Muscle layer of colon (tissue), 2 donors: Measurements from ENCODE around the gene STX2.

ENCODE experiments used
- H3K27ac ChIP-seq: one replicate; pipeline ENCODE4 v1.7.0; 2013; ENCODE audit warnings: low read depth, mild to moderate bottlenecking, low read length, moderate library complexity
- H3K27me3 ChIP-seq, 2 donors: one replicate each; pipeline ENCODE4 v1.7.0; 2013; ENCODE audit warnings: low read length in 2 of 2, mild to moderate bottlenecking in 2 of 2; ENCODE audit not compliant: insufficient read depth in 2 of 2, control insufficient read depth in 1 of 2
- H3K36me3 ChIP-seq: one replicate; pipeline ENCODE4 v1.7.0; 2013; ENCODE audit warnings: mild to moderate bottlenecking, low read length; ENCODE audit not compliant: insufficient read depth
- H3K4me1 ChIP-seq: one replicate; pipeline ENCODE4 v1.7.0; 2013; ENCODE audit warnings: mild to moderate bottlenecking, low read length; ENCODE audit not compliant: insufficient read depth
- H3K4me3 ChIP-seq, 2 donors: one replicate each; pipeline ENCODE4 v1.7.0; 2013; ENCODE audit warnings: low read length in 2 of 2, low read depth in 1 of 2, mild to moderate bottlenecking in 1 of 2, moderate library complexity in 1 of 2
- H3K9ac ChIP-seq: one replicate; pipeline ENCODE4 v1.7.0; 2013; ENCODE audit warnings: low read length
- H3K9me3 ChIP-seq: one replicate; pipeline ENCODE4 v1.7.0; 2013; ENCODE audit warnings: mild to moderate bottlenecking, low read length
- donor health status: abdominal sarcoma.
- donor health status: Adenocarcinoma of cecum.

STX2 gene

DNA sequence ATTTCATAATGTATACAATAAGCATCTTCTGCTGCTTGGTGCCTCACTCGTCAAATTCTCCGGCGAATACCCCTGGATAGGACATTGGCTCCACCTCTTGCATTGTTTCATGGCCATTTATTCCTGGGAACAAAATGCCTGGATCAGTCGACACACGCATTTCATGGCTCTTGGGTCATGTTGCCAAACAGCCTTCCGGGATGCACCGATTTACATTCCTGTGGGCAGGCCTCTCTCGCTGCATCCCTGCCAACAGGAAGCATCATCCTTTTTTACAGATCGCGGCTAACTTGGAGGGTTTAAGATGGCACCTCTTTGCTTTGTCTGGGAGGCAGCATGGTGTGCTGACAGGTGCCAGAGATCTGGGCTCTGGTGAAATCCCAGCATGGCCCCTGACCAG lies 90.3 kb downstream of the STX2 start:
- Histone ChIP-seq H3K36me3 (no peaks in the 10 kb centered on the region), H3K4me1 (no peaks in the 10 kb centered on the region), H3K27me3 (peaks cover 0 to 4% of the 10 kb centered on the region in 2 donors), H3K9ac (no peak overlapping the region), H3K4me3 (no peak overlapping the region), H3K9me3 (no peaks in the 10 kb centered on the region), H3K27ac (no peak overlapping the region)

DNA sequence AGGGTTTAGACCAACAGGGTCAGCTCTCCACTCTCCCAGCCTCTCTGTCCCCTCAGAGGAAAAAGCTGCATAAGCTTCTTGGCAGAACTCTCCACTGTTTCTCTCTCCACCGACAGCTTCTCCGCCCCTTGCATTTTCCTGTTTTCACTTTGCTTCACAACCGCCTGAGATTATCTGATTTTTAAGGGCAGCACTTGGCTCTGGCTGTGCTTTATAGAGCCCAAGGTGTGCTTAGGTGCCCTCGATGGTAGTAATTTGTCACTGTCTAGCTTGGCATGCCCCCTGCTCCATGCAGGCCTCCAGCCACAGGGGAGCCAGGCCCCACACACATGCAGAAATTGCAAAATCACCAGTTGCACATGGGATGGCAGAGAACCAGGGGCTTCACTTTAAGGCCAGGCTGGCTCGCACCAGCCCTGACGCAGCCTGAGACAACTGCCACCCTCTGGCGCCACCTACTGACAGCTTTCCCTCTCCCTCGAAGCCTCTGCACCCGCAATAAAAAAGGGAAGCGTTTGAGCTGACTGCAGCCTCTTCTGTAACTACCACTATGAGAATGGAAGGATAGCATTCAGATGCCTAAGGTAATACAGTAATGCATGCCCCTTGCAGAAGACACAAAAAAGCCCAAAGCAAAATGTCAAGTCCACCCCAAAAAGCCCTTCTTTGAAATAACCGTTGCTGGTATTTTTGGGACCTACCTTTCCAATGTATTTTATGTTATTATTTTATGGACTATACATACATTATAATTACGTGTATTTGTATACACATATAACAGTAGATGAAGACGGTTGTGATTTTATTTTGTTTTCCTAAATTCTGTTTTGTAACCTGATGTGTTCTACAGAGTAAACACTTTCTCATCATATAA lies 90.9 kb downstream of the STX2 start:
- Histone ChIP-seq H3K9me3 (no peaks in the 10 kb centered on the region), H3K4me3 (no peak overlapping the region), H3K4me1 (no peaks in the 10 kb centered on the region), H3K36me3 (no peaks in the 10 kb centered on the region), H3K9ac (no peak overlapping the region), H3K27me3 (peaks cover 0 to 4% of the 10 kb centered on the region in 2 donors), H3K27ac (no peak overlapping the region)

DNA sequence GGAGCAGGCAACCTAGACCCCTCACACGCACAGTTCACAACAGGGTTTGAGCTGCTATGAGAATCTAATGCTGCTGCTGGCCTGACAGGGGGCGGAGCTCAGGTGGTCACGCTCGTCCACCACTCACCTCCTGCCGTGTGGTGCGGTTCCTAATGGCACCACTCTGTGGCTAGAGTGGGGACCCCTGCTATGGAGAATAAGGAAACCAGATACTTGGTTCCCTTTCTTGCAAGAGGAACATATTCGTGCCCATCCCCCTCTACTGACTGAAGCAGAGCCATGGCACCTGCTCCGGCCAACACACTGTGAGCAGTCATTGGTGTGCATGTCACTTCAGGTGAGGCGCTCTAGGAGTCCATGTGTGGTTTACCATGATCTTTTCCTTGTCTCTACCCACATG lies 92.5 kb downstream of the STX2 start:
- Histone ChIP-seq H3K4me3 (no peak overlapping the region), H3K27me3 (no peaks in the 10 kb centered on the region), H3K9me3 (no peaks in the 10 kb centered on the region), H3K36me3 (no peaks in the 10 kb centered on the region), H3K9ac (no peak overlapping the region), H3K27ac (no peak overlapping the region), H3K4me1 (no peaks in the 10 kb centered on the region)

DNA sequence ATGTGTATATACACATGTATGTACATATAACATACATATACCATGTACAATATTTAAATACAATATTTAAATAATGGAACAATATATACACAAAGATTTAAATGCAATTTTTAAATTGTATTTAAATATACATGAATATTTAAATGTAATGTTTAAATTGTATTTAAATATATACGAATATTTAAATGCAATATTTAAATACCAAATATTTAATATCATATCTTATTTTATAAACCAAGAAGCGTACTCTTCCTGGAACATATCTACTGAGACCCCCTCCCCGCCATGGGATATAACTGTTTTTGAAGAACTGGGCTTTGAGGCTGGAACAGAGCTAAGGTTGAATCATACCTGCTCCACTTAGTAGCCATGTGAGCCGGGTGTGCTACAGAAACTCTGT lies 93.1 kb downstream of the STX2 start:
- no peak overlapping the region for H3K27ac ChIP-seq
- H3K9me3 ChIP-seq = no peaks in the 10 kb centered on the region
- no peaks in the 10 kb centered on the region for H3K4me1 ChIP-seq
- H3K9ac ChIP-seq = no peak overlapping the region
- no peak overlapping the region for H3K4me3 ChIP-seq
- no peaks in the 10 kb centered on the region for H3K36me3 ChIP-seq
- H3K27me3 ChIP-seq = no peaks in the 10 kb centered on the region

DNA sequence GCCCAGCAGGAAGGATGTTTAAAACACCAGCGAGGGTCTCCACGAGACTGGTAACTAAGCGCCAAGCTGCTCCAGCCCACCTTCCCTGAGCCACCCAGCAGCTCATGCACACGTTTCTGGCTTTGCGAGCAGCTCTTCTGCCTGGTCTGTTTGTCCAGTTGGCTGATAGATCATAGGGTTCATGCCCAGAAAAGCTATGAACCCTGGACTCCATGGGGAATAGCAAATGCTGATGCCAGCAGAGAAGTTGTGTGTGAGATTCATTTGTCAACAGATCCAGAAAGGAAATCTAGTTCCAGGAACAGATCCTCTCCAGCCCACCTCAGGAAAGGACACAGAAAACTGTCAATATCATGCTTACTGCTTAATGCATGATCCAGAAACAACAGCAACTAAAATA lies 94.8 kb downstream of the STX2 start:
- Histone ChIP-seq H3K36me3 (no peaks in the 10 kb centered on the region), H3K9ac (no peak overlapping the region), H3K27me3 (no peaks in the 10 kb centered on the region), H3K4me1 (no peaks in the 10 kb centered on the region), H3K9me3 (no peaks in the 10 kb centered on the region), H3K27ac (no peak overlapping the region), H3K4me3 (no peak overlapping the region)

DNA sequence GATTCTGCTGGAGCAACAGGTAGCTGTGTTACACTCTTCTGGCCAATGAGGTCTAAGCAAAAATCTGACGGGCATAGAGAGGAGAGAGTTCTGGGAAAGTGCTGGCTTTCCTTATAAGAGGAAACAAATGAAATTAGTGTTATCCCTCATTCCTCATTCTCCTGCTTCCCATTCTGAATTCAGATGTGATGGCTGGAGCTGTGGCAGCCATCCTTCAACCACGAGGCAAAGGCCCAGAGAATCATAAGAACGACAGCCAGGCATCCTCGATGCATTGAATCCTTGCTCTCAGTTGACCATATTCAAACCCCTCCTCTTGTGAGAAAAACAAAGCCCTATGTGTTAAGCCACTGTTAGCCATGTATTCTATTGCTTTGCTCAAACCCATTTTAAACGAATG lies 95.4 kb downstream of the STX2 start:
- H3K4me1 ChIP-seq = no peaks in the 10 kb centered on the region
- H3K27me3 ChIP-seq = no peaks in the 10 kb centered on the region
- H3K9me3 ChIP-seq = no peaks in the 10 kb centered on the region
- no peak overlapping the region for H3K9ac ChIP-seq
- no peak overlapping the region for H3K27ac ChIP-seq
- no peaks in the 10 kb centered on the region for H3K36me3 ChIP-seq
- H3K4me3 ChIP-seq = no peak overlapping the region

DNA sequence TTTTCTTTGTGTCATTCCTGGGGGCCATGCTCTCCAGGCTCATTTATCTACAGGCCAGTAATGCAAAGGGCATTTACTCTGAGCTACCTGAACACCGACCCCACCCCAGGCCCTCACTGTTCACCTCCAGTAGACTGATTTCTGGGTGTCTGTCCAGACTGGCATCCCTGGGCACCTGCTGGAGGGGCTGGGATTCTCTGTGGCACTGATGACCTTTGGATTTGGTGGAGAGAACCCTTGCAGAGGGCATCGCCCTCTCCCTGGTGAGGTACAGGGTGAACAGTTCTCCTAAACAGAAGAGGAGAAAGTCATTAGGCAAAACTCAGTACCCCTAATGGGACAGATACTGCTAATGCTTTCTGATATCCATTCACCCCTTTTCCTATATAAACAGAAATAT lies 95.9 kb downstream of the STX2 start:
- H3K27ac ChIP-seq = no peak overlapping the region
- no peaks in the 10 kb centered on the region for H3K4me1 ChIP-seq
- H3K9ac ChIP-seq = no peak overlapping the region
- H3K4me3 ChIP-seq = no peak overlapping the region
- no peaks in the 10 kb centered on the region for H3K36me3 ChIP-seq
- H3K27me3 ChIP-seq = no peaks in the 10 kb centered on the region
- no peaks in the 10 kb centered on the region for H3K9me3 ChIP-seq

DNA sequence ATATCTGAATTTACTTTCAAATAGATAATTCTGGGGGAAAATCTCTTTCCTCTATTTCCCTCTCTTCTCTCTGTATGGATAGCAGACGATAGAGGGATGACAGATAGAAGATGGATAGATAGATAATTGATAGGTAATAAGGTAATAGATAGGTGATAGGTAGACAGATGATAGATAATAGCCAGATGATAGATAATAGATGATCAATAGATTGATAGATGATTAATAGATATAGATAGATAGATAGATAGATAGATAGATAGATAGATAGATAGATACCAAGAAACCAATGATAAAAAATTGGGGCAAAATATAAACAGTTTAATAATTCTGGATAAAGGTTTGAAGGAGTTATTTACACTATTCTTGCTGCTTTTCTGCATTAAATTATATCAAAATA lies 96.3 kb downstream of the STX2 start:
- Histone ChIP-seq H3K36me3 (no peaks in the 10 kb centered on the region), H3K27me3 (no peaks in the 10 kb centered on the region), H3K9me3 (no peaks in the 10 kb centered on the region), H3K4me3 (no peak overlapping the region), H3K9ac (no peak overlapping the region), H3K4me1 (no peaks in the 10 kb centered on the region), H3K27ac (no peak overlapping the region)

DNA sequence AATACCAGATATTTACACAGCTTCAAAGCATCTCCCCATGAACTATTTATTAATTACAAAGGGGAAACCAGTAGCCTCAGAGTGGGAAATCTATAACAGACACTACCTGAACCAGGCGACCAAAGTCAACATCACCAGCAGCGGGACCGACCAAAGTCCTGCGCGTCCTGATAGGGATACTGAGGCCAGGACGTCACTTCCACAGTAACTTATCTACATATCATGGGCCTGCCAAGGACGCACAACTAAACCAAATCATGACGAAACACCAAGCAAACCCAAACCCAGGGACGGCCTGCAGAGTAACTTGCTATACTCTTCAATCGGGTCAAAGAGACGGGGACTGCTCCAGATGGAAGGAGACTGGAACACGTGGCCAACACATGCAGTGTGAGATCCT lies 96.9 kb downstream of the STX2 start:
- Histone ChIP-seq H3K27ac (no peak overlapping the region), H3K9me3 (no peaks in the 10 kb centered on the region), H3K36me3 (no peaks in the 10 kb centered on the region), H3K4me1 (no peaks in the 10 kb centered on the region), H3K27me3 (no peaks in the 10 kb centered on the region), H3K4me3 (no peak overlapping the region), H3K9ac (no peak overlapping the region)
